GM18519 (cell line): Measurements from ENCODE around the gene LLGL1.
A peak's percentile ranks its signal among the peaks of the same experiment; 100 is the strongest.
"Not testable (repeated sequence)": the region's sequence is repeated elsewhere in the genome, so short reads cannot be mapped to it uniquely, and the experiment has no call there.

ENCODE experiments used
- ATAC-seq: cut with Tn5 transposase; IDR thresholded peaks from one replicate; pipeline ENCODE4 v1.9.1; 2021; ENCODE audit warnings: mild to moderate bottlenecking, moderate library complexity; ENCODE audit not compliant: unreplicated experiment, low FRiP score

Gene LLGL1

GRCh38 chr17:18191967-18192366 lies 33.5 kb upstream of the LLGL1 start:
- no peak for ATAC-seq

DNA sequence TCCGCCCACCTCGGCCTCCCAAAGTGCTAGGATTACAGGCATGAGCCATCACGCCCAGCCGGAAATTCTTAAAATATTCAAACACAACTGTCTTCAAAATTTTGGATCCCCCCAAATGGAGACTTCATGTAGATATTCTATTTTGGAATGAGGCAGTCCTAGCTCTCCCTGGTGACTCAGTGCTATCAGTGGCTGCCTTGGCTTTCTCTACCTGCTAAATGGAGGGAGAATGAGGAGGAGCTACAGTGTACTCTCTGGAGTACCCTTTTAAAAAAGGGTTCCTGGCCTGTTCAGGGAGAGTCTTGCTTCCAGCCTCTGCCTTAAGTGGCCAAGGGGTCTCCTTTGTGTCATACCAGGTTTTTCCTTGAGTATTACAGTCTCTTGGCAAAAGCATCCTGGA lies 31.0 kb upstream of the LLGL1 start:
- no peak for ATAC-seq

GRCh38 chr17:18194804-18195203 lies 30.6 kb upstream of the LLGL1 start:
- ATAC-seq: no peak

- ATAC-seq: no peak
Measured at GRCh38 chr17:18195246-18195645, 30.2 kb upstream of the LLGL1 start.

- no peak for ATAC-seq
Measured at GRCh38 chr17:18197535-18198194, 27.8 kb upstream of the LLGL1 start.

DNA sequence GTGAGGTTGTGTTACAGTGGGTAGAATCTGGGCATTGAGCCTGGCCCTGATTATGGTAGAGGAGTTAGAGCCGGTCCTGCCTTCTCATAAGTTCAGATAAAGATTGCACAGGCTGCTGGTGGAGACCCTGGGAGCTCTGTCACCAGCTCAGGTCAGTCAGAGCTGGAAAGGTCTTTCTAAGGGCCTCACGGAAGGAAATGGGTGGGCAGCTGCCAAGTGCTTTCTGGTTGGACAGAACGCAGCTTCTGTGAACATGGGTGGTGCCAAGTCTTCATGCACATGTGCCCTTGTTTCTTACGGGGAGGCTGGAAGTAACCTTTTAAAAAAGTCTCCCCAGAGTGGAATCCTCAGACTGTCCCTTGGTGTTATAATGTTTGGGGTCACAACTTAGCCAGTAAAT lies 26.9 kb upstream of the LLGL1 start:
- ATAC-seq: no peak

- no peak for ATAC-seq
Measured at GRCh38 chr17:18201108-18201507, 24.3 kb upstream of the LLGL1 start.

- no peak for ATAC-seq
Measured at GRCh38 chr17:18203308-18203707, 22.1 kb upstream of the LLGL1 start.

GRCh38 chr17:18205861-18206260 lies 19.6 kb upstream of the LLGL1 start:
- no peak for ATAC-seq

DNA sequence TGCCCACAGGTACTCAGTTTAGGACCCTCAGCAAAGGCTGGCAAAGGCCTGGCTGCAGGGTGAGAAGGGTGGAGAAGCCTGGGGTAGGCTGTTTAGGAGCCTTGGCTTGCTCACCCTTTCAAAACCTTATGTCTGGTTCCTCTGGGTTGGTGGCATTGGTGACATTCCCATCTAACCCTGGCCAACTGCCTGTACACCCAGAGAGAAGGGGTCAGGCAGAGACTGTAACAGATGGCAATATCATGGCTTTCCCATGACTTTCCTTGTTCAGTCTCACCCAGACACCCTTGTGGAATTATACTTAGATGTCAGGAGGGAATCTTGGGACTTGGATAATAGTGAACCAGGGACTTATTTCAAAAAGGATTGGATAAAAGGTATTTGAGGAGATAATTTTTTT lies 18.5 kb upstream of the LLGL1 start:
- ATAC-seq: no peak

DNA sequence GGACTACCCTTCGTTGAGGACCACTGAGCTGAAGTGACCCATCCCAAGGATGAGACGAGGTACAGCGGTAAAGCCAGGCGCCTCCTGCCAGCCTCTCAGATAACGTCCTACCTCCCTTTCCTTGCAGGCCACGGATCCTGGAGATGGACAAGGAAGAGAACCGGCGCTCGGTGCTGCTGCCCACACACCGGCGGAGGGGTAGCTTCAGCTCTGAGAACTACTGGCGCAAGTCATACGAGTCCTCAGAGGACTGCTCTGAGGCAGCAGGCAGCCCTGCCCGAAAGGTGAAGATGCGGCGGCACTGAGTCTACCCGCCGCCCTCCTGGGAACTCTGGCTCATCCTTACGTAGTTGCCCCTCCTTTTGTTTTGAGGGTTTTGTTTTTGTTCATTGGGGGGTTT lies 17.3 kb upstream of the LLGL1 start:
- no peak for ATAC-seq

DNA sequence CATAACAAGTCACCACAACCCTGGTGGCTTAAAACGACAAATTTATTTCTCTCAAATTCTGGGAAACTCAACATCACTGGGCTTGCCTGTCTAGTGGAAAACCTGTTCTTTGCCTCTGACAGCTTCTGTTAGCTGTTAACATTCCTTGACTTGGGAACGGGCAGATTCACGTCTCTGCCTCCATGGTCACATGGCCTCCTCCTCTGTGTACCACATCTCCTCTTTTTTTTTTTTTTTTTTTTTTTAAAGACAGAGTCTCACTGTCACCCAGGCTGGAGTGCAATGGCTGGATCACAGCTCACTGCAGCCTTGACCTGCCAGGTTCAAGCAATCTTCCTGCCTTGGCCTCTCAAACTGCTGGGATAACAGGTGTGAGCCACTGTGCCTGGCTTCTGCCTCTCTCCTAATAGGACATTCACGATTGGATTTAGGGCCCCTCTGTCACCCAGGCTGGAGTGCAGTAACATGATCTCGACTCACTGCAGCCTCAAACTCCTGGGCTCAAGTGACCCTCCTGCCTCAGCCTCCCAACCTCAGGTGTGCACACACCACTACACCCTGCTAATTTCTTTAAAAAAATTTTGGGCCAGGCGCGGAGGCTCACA lies 11.7 kb upstream of the LLGL1 start:
- no peak for ATAC-seq

- ATAC-seq: not testable (repeated sequence)
Measured at GRCh38 chr17:18216906-18217305, 8.5 kb upstream of the LLGL1 start.

DNA sequence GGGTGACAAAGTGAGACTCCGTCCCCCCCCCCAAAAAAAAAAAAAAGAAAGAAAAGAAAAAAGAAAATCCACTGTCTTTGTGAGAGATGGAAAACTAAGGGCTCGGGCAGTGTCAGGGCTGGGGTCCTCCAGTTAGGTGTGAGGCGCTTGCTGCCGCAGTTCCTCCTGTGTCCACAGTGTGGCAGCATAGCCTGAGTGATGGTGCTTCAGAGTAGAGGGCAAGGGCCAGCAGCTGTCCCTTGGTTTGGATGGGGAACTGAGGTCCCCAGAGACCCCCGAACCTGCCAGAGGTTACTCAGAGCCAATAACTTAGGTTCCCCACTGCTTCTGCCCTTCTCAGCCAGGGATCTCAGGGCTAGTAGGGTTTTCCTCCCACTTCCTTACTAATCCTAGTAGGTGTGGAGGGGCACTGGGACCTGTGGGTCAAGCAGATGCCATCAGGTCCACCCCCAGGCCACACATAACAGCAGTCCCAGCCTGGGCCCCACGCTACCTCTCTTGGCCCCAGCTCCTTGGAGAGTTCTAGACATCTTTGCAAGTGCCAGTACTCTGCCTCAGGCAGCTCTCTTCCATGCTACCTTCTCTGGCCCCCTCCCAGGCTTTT lies 7.9 kb upstream of the LLGL1 start:
- no peak for ATAC-seq

DNA sequence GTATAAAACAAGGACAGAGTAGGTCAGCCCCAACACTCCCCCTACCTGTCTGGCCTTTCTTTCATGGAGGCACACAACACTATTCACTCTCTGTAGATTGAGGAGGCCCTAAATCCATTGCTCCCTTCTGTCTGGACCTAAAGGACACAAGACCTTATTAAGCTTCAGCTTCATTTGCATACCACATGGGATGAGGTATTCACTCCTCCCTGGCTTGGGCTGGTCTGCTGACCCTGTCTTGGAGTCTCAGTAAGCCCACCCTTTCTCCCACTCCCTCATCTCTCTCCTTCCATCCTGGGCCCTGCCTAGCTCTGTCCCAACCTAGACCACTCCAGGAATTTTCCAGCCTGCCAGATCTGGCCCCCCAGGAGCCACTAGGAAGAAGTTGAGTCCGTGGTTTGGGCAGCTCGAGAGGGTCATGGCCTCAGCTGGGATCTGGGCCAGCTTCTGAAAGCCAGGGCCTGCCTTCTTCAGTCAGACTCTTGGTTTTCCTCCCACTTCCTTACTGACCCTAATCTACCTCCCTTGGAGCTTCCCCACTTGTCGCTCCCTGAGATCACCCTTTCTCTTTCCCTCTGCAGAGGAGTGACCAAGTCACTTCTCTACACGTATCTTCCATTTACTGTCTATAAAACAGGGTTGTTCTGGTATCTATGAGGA lies 6.5 kb upstream of the LLGL1 start:
- no peak for ATAC-seq

DNA sequence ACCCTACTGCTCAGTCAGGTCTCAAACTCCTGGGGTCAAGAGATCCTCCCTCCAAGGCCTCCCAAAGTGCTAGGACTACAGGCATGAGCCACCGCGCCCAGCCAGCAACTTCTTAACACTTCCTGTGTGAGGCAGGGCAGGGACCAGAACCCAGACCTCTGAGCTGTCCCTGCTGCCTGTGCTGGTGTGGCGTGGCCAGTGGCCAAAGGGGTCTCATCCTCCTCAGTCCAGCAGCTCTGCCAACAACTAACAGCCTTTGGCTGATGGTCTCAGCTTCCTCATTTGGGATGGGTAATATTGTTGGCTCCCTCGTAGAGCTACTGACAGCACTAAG lies 1.4 kb upstream of the LLGL1 start:
- no peak for ATAC-seq

DNA sequence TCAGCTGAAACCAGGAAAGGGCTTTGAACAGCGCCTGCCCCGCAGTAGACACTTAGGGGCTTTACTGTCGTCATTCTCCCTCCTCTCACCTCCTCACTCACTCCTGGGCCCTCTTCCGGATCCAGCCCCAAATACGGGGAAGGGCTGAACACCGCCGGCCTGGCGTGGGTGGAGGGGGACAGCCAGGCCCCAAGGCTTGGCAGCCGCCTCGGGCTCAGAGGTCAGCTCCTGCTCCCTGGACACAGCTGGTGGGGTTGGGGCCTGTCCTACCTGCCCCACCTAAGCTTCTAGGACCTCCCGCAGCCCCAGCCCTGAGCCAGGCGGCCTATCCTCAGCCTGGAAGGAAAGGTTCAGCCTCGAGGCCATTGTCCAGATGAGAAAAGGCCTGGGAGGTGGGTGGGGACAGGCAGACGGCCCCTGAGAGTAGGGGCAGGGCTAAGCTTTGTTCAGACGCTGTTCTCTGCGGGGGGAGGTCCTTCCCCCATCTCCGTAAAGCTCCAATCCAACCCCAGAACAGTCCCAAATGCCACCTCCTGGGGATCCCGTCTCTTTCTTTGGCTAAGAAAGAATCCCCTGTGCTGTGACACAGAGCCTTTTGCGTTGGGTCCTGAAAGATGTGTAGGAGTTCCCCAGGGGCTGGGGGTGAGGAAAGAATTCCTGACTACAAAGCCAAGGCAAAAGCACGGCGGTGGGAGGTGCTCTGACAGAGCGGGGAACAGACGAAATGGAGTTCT lies 881 bp upstream of the LLGL1 start:
- no peak for ATAC-seq

GRCh38 chr17:18225642-18226283 lies 328 bp downstream of the LLGL1 start:
- ATAC-seq: peak; percentile 9

DNA sequence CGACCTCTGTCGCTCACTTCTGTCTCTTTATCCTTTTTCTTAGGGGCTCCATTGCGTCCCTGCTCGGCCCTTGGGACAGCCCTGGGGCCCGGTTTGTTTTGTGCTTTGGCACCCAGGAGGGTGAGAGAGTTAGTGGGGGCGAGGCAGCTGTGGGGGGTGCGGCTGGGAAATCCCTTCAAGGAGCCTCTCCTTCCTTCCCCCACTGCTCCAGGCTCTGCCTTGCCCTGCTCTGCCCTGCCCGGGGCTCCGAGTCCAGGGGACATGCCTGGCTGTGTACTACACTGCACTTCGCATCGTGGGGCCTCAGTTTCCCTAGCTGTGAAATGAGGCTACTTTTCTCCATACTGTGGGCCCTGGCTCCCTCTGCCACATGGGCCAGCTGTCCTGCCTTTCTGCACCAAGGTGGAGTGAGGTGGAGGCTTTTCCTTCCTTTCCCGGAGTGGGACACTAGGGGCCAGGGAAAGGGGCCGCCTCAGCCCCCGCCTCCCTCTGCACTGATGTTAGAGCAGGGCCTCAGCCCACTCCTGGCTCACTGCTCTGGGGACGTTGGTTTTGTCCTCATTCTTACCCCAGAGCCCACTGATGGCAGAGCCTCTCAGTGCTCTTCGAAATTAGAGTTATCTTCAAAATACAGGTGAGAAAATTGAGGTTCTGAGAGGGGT lies 980 bp downstream of the LLGL1 start:
- ATAC-seq: no peak

GRCh38 chr17:18227635-18228034 lies 2.2 kb downstream of the LLGL1 start:
- ATAC-seq: no peak
